Activated T-helper 2 cell treated with anti-CD3 and anti-CD28 coated beads, Interferon-gamma antibody, Interleukin-2, Interleukin-4, amounts not matched to agents 10 μg/mL and 5 μg/mL and 100 μg/mL, durations not matched to agents 14 hours and 24 hours and 36 hours (primary cell): Measurements from ENCODE around the gene XPR1. TPM values are rescaled to one million over a fixed set of nuclear protein-coding genes. Genes with fewer than 3 reads are reported as not detected.
A peak's percentile ranks its signal among the peaks of the same experiment; 100 is the strongest.

Source experiments
- DNase-seq: peaks from one replicate; pipeline ENCODE4 v3.0.0; 2021; ENCODE audit warnings: low spot score
- H3K27ac Mint-ChIP-seq: one replicate; pipeline ENCODE4 v1.8.0; 2021; ENCODE audit warnings: mixed read lengths
- H3K27me3 Mint-ChIP-seq: one replicate; pipeline ENCODE4 v1.8.0; 2021; ENCODE audit warnings: low read depth, mixed read lengths
- H3K36me3 Mint-ChIP-seq: one replicate; pipeline ENCODE4 v1.8.0; 2021; ENCODE audit warnings: low read depth, mixed read lengths
- H3K4me1 Mint-ChIP-seq: one replicate; pipeline ENCODE4 v1.8.0; 2021; ENCODE audit warnings: low read depth, mixed read lengths
- H3K4me3 Mint-ChIP-seq: one replicate; pipeline ENCODE4 v1.8.0; 2021; ENCODE audit warnings: low read depth, mild to moderate bottlenecking, moderate library complexity, mixed read lengths
- H3K9me3 Mint-ChIP-seq: one replicate; pipeline ENCODE4 v1.8.0; 2021; ENCODE audit warnings: mixed read lengths
- intact Hi-C: fragments of 100-400 bp; cut with micrococcal nuclease; formaldehyde crosslinking; loops from one replicate; pipeline ENCODE4 v1.15.1; 2023
- total RNA-seq: library from RNA; stranded (reverse); gene quantifications from 2 replicates; pipeline ENCODE4 v1.2.3, GENCODE V29; 2022

XPR1 gene
- 20.8 and 23.6 TPM in 2 replicates for total RNA-seq

GRCh38 chr1:180631766-180632325, at the start of gene XPR1:
Gene XPR1 (plus strand): TSS chr1:180632022. CDS start chr1:180632202, 180 bp downstream.
- Mint-ChIP-seq H3K9me3 (no peaks in the 10 kb centered on the region), H3K36me3 (no peaks in the 10 kb centered on the region), H3K4me3 (no peak within 1 kb of the TSS), H3K4me1 (peaks cover 11% of the 10 kb centered on the region), H3K27ac (peak within 1 kb of the TSS; percentile 81), H3K27me3 (peaks cover 5% of the 10 kb centered on the region)
- intact Hi-C loops, result loop anchor here (1.0 to 10.0 kb wide), 8 partner anchors 45 to 533 kb away; partner anchors contain the start of gene STX6
- DNase-seq, result peak; percentile 92

- Mint-ChIP-seq H3K4me1 (peaks cover 26% of the 10 kb centered on the region), H3K27ac (peak overlapping the region; percentile 86), H3K4me3 (peak overlapping the region; percentile 47), H3K27me3 (no peaks in the 10 kb centered on the region), H3K36me3 (peaks cover 7% of the 10 kb centered on the region), H3K9me3 (peaks cover 11% of the 10 kb centered on the region)
- no peak for DNase-seq
- intact Hi-C loops, result loop anchor here (5.0 kb wide), 1 partner anchor 47 kb away; the partner anchor contains the start of gene XPR1
Measured at GRCh38 chr1:180584869-180585268, 47.0 kb upstream of the XPR1 start.

GRCh38 chr1:180585994-180586359, 45.8 kb upstream of the XPR1 start:
- no peaks in the 10 kb centered on the region for H3K27me3 Mint-ChIP-seq
- DNase-seq, result no peak
- H3K27ac Mint-ChIP-seq, result peak overlapping the region; percentile 86
- peaks cover 11% of the 10 kb centered on the region for H3K9me3 Mint-ChIP-seq
- peaks cover 26% of the 10 kb centered on the region for H3K4me1 Mint-ChIP-seq
- intact Hi-C loops, result loop anchor here (1.0 to 5.0 kb wide), 2 partner anchors 14 to 46 kb away; partner anchors contain the start of gene XPR1
- peak overlapping the region; percentile 20 for H3K4me3 Mint-ChIP-seq
- peaks cover 7% of the 10 kb centered on the region for H3K36me3 Mint-ChIP-seq

DNA sequence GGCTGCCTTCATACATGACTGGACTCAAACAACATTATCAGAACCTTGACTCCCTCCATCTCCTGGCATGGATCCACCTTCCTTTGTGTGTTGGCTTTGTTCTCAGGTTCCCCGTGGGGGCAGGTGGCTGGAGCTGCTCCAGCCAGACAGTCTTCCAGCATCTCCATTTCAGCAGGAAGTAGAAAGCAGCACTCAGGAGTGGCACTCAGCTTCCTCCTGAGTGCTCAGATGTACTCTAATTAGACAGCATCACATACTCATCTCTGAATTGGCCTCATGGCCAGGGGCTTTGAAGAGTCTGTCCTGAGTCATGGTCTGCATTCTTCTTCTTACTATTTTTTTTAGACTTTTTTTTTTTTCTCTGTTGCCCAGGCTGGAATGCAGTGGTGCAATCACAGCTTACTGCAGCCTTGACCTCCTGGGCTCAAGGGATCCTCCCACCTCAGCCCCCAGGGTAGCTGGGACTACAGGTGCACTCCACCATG, 45.1 kb upstream of the XPR1 start:
- no peaks in the 10 kb centered on the region for H3K27me3 Mint-ChIP-seq
- no peak for DNase-seq
- peaks cover 11% of the 10 kb centered on the region for H3K9me3 Mint-ChIP-seq
- intact Hi-C loops, result loop anchor here (1.0 to 5.0 kb wide), 2 partner anchors 14 to 46 kb away; partner anchors contain the start of gene XPR1
- no peak overlapping the region for H3K4me3 Mint-ChIP-seq
- peaks cover 7% of the 10 kb centered on the region for H3K36me3 Mint-ChIP-seq
- peaks cover 26% of the 10 kb centered on the region for H3K4me1 Mint-ChIP-seq
- peak overlapping the region; percentile 72 for H3K27ac Mint-ChIP-seq

- Mint-ChIP-seq H3K36me3 (peaks cover 7% of the 10 kb centered on the region), H3K27me3 (no peaks in the 10 kb centered on the region), H3K4me1 (peaks cover 26% of the 10 kb centered on the region), H3K27ac (no peak overlapping the region), H3K4me3 (no peak overlapping the region), H3K9me3 (peaks cover 11% of the 10 kb centered on the region)
- intact Hi-C loops, result loop anchor here (5.0 kb wide), 1 partner anchor 44 kb away; the partner anchor contains the start of gene XPR1
- no peak for DNase-seq
Measured at GRCh38 chr1:180588121-180588520, 43.7 kb upstream of the XPR1 start.

GRCh38 chr1:180590889-180591288, 40.9 kb upstream of the XPR1 start:
- no peak overlapping the region for H3K4me3 Mint-ChIP-seq
- H3K4me1 Mint-ChIP-seq, result peaks cover 9% of the 10 kb centered on the region
- H3K27me3 Mint-ChIP-seq, result no peaks in the 10 kb centered on the region
- peaks cover 7% of the 10 kb centered on the region for H3K36me3 Mint-ChIP-seq
- H3K27ac Mint-ChIP-seq, result no peak overlapping the region
- H3K9me3 Mint-ChIP-seq, result peaks cover 11% of the 10 kb centered on the region
- DNase-seq, result no peak
- intact Hi-C loops, result no loop called here

- peaks cover 6% of the 10 kb centered on the region for H3K27me3 Mint-ChIP-seq
- no peak for DNase-seq
- intact Hi-C loops, result no loop called here
- no peaks in the 10 kb centered on the region for H3K36me3 Mint-ChIP-seq
- no peak overlapping the region for H3K4me3 Mint-ChIP-seq
- no peaks in the 10 kb centered on the region for H3K4me1 Mint-ChIP-seq
- H3K9me3 Mint-ChIP-seq, result no peaks in the 10 kb centered on the region
- H3K27ac Mint-ChIP-seq, result no peak overlapping the region
Measured at GRCh38 chr1:180593382-180593781, 38.4 kb upstream of the XPR1 start.

DNA sequence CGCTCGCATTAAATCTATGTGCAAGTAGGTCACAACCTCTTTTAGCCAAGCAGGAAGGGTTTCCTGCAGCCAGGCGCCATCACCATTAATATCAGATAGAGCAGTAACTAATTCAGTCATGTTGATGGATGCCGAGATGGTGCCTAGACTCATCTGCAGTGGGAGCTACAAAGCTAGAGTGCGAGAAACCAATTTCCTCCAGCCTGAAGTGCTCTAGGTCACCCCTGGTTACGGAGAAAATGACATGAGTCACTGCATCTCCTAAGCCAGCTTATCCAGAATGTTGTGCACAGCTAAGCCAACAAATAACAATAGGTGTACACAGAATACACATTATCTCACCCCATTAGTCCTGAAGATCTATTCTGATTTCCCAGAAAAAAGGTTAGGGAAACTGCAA, 37.1 kb upstream of the XPR1 start:
- intact Hi-C loops, result no loop called here
- Mint-ChIP-seq H3K4me1 (no peaks in the 10 kb centered on the region), H3K27me3 (peaks cover 9% of the 10 kb centered on the region), H3K36me3 (no peaks in the 10 kb centered on the region), H3K9me3 (no peaks in the 10 kb centered on the region), H3K27ac (no peak overlapping the region), H3K4me3 (no peak overlapping the region)
- no peak for DNase-seq

- intact Hi-C loops, result no loop called here
Measured at GRCh38 chr1:180595966-180596365, 35.9 kb upstream of the XPR1 start.

GRCh38 chr1:180597520-180597919, 34.3 kb upstream of the XPR1 start:
- intact Hi-C loops, result no loop called here
- Mint-ChIP-seq H3K27ac (no peak overlapping the region), H3K9me3 (no peaks in the 10 kb centered on the region), H3K4me1 (no peaks in the 10 kb centered on the region), H3K27me3 (peaks cover 14% of the 10 kb centered on the region), H3K36me3 (no peaks in the 10 kb centered on the region), H3K4me3 (no peak overlapping the region)
- DNase-seq, result no peak

More at GRCh38 chr1:180595966-180596365, 35.9 kb upstream of the XPR1 start:
- no peak for DNase-seq
- no peaks in the 10 kb centered on the region for H3K4me1 Mint-ChIP-seq
- H3K4me3 Mint-ChIP-seq, result no peak overlapping the region
- H3K36me3 Mint-ChIP-seq, result no peaks in the 10 kb centered on the region
- peaks cover 11% of the 10 kb centered on the region for H3K27me3 Mint-ChIP-seq
- no peak overlapping the region for H3K27ac Mint-ChIP-seq
- H3K9me3 Mint-ChIP-seq, result no peaks in the 10 kb centered on the region

GRCh38 chr1:180598333-180598974, 33.4 kb upstream of the XPR1 start:
- H3K36me3 Mint-ChIP-seq, result no peaks in the 10 kb centered on the region
- H3K4me1 Mint-ChIP-seq, result no peaks in the 10 kb centered on the region
- H3K4me3 Mint-ChIP-seq, result no peak overlapping the region
- DNase-seq, result no peak
- intact Hi-C loops, result no loop called here
- H3K27me3 Mint-ChIP-seq, result peaks cover 14% of the 10 kb centered on the region
- no peak overlapping the region for H3K27ac Mint-ChIP-seq
- H3K9me3 Mint-ChIP-seq, result no peaks in the 10 kb centered on the region

- H3K4me1 Mint-ChIP-seq, result no peaks in the 10 kb centered on the region
- H3K27me3 Mint-ChIP-seq, result peaks cover 16% of the 10 kb centered on the region
- no peak for DNase-seq
- H3K27ac Mint-ChIP-seq, result no peak overlapping the region
- no peak overlapping the region for H3K4me3 Mint-ChIP-seq
- H3K9me3 Mint-ChIP-seq, result no peaks in the 10 kb centered on the region
- intact Hi-C loops, result no loop called here
- no peaks in the 10 kb centered on the region for H3K36me3 Mint-ChIP-seq
Measured at GRCh38 chr1:180600343-180600742, 31.5 kb upstream of the XPR1 start.

- Mint-ChIP-seq H3K36me3 (no peaks in the 10 kb centered on the region), H3K27ac (no peak overlapping the region), H3K27me3 (peaks cover 18% of the 10 kb centered on the region), H3K4me3 (no peak overlapping the region), H3K4me1 (no peaks in the 10 kb centered on the region), H3K9me3 (no peaks in the 10 kb centered on the region)
- intact Hi-C loops, result no loop called here
- no peak for DNase-seq
Measured at GRCh38 chr1:180601512-180601911, 30.3 kb upstream of the XPR1 start.
